Measurements from ENCODE around the gene CYFIP1. TPM values are rescaled to one million over a fixed set of nuclear protein-coding genes. Genes with fewer than 3 reads are reported as not detected.

The CYFIP1 gene
- total and polyA plus RNA-seq, 2 of the 8 experiments (the other 6 are each of a cell fraction or from before 2014, with no cell fraction given), result 38.6 to 81.7 TPM

DNA sequence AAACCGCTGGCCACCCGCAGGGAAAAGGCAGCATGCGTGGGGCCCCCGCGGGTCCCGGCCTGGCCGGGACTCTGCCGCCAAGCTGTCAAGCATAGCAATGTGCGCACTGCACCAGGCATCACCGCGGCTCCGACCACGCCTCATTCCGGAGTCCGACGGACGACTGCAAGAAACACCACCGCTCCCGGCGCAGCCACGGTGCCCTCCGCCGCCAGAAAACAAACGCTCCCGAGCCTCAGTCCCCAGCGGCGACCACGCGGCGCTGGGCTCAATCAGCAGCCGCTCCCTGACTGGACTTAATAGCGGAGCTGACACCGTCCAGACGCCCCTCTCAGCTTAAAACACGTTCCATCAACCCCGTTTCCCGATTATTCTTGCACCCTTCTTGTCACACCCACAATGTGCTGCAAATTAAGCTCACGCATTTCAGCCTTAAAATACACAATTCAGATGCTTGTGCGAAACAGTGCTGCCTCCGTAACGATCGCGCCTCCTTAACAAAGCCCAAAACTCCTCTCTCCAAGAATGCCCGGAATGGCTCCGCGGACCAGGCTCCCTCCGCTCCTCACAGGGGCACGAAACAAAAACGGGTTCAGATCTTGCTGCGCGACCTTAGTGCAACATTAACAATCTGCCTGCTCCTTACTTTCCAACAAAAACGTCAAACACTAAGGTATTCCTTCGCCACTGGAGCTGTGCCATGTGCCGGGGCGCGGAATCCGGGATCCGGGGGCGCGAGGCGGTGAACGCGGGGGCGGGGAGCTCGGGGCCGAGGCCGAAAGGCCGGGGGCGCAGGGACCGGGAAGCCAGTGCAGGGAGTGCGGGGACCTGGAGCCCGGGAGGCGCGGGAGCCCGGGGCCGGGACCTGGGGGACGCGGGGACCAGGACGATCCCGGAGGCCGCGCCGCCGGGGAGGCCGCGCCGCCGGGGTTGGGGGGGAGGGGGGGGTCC is 655 bp downstream of the CYFIP1 start:
- POLR2A ChIA-PET (ENCODE audit: partially characterized antibody), result interaction anchor here (0.6 to 2.3 kb wide), 11 partner anchors 11 to 145 kb away, joined by 3 to 7 read pairs (median 3); partner anchors contain the start of gene TUBGCP5
- H3K4me2 ChIP-seq (ENCODE audit: insufficient read depth in 1 of 2, low read depth in 2 of 2, low read length in 2 of 2), result peak overlapping the region; percentile 95 to 96
- DNase-seq (ENCODE audit: low read depth in 1 of 2, low spot score in 2 of 2) (peak in 1 of 2 experiments; percentile 72), FAIRE-seq (no peak)
- 2% methylated on average over 49 of the region's 88 CpGs; no CpG with 5 or more reads in 1 of the 2 experiments for WGBS, 2 experiments (ENCODE audit: extremely low coverage in 1 of 2, insufficient coverage in 1 of 2, insufficient read length in 1 of 2, insufficient replicate concordance in 2 of 2, low coverage in 1 of 2, low lambda C conversion rate in 2 of 2, missing lambda C conversion rate in 1 of 2)
- H3K9ac ChIP-seq (replicated peaks in 1 of 4; ENCODE audit: extremely low read depth in 1 of 4, low read depth in 3 of 4, low read length in 3 of 4), result peak overlapping the region; percentile 46 to 71 (median 65); a peak in 6 of 7 replicates
- H3K14ac ChIP-seq (ENCODE audit: insufficient read length), result peak overlapping the region; percentile 58
- peaks cover 0 to 5% (median 1%) of the 10 kb centered on the region in 4 experiments; a peak in 3 of 7 replicates for H3K4me1 ChIP-seq (replicated peaks in 1 of 4; ENCODE audit: control insufficient read depth in 3 of 4, insufficient read depth in 4 of 4, low read length in 3 of 4)
- H3K56ac ChIP-seq (replicated peaks; ENCODE audit: insufficient read length, low read depth, low read length), result peak overlapping the region; percentile 10
- H3K23ac ChIP-seq (ENCODE audit: insufficient read length), result no peak overlapping the region
- peaks cover 2 to 33% (median 21%) of the 10 kb centered on the region in 4 experiments for H3K27me3 ChIP-seq (replicated peaks in 1 of 4; ENCODE audit: control insufficient read depth in 3 of 4, extremely low read depth in 1 of 4, insufficient read depth in 3 of 4, low read length in 3 of 4)
- CTCF ChIA-PET (ENCODE audit: partially characterized antibody), result interaction anchor here (1.3 kb wide), 1 partner anchor 54 kb away, joined by 3 read pairs; no protein-coding TSS in a partner anchor
- no peak overlapping the region for H3K27ac ChIP-seq (ENCODE audit: low read depth, low read length)
- H3K4me3 ChIP-seq (ENCODE audit: extremely low read depth in 1 of 4, insufficient read depth in 2 of 4, low read depth in 3 of 4, low read length in 4 of 4), result peak overlapping the region; percentile 77 to 95 (median 88)
- no peak overlapping the region for H2BK5ac ChIP-seq (ENCODE audit: low read depth, low read length)
- H2AFZ ChIP-seq (ENCODE audit: low read length), result peak overlapping the region; percentile 67; the same call in 1 of the 2 replicates
- peak overlapping the region; percentile 71; the same call in 1 of the 2 replicates for H3K18ac ChIP-seq (ENCODE audit: extremely low read depth, low read length)
- H3K79me1 ChIP-seq (ENCODE audit: low read depth, low read length), result peaks cover 4% of the 10 kb centered on the region; the same call in 1 of the 2 replicates
- H3K36me3 ChIP-seq (ENCODE audit: control insufficient read depth in 2 of 4, insufficient read depth in 4 of 4, low read length in 3 of 4), result no peaks in the 10 kb centered on the region
- H2BK120ac ChIP-seq (replicated peaks; ENCODE audit: low read depth, low read length), result no peak overlapping the region
- H3K9me3 ChIP-seq (ENCODE audit: insufficient read depth in 2 of 2, low read depth in 1 of 2, low read length in 1 of 2), result no peaks in the 10 kb centered on the region
- H2AK5ac ChIP-seq (ENCODE audit: low read depth, low read length), result no peak overlapping the region; the same call in 1 of the 2 replicates
- 0 out of 2 replicates have a peak overlapping the region, but pooled peaks have one; percentile 92 for H2BK15ac ChIP-seq (ENCODE audit: low read length)
- H4K20me1 ChIP-seq (replicated peaks in 1 of 2; ENCODE audit: control insufficient read depth in 1 of 2, insufficient read depth in 2 of 2, low read length in 2 of 2), result peaks cover 4 to 13% of the 10 kb centered on the region in 2 experiments
- H4K5ac ChIP-seq (ENCODE audit: insufficient read length, low read depth, low read length), result no peak overlapping the region
- peaks cover 14% of the 10 kb centered on the region for H3K23me2 ChIP-seq (ENCODE audit: low read depth, low read length)
- H3K4ac ChIP-seq (replicated peaks; ENCODE audit: insufficient read length, low read depth, low read length), result no peak overlapping the region
- peak overlapping the region; percentile 8 for H4K91ac ChIP-seq (replicated peaks; ENCODE audit: insufficient read length, low read length)
- H4K8ac ChIP-seq (ENCODE audit: extremely low read depth, insufficient read depth, low read length), result peak overlapping the region; percentile 62
- H2BK12ac ChIP-seq (ENCODE audit: low read depth, low read length), result no peak overlapping the region; the same call in 1 of the 2 replicates
- no peak overlapping the region for H2BK20ac ChIP-seq (ENCODE audit: low read length)
- H3K79me2 ChIP-seq (ENCODE audit: control insufficient read depth in 1 of 2, insufficient read depth in 2 of 2, low read length in 2 of 2), result peaks cover 0 to 16% of the 10 kb centered on the region in 2 experiments; a peak in 2 of 4 replicates
- TF ChIP-seq ASH2L (IDR thresholded peaks at IDR 0.05; ENCODE audit: low read length) (peak; percentile 25), JUN (IDR thresholded peaks at IDR 0.05; ENCODE audit: low read depth, low read length) (no peak), SUZ12 (IDR thresholded peaks at IDR 0.05; ENCODE audit: low read length) (peak; percentile 60; the same call in 1 of the 2 replicates), SP4 (IDR thresholded peaks at IDR 0.05; ENCODE audit: low read length) (no peak), TEAD4 (IDR thresholded peaks at IDR 0.05; ENCODE audit: low read depth, low read length) (peak; percentile 56)
- TF ChIP-seq, protein P1, sequence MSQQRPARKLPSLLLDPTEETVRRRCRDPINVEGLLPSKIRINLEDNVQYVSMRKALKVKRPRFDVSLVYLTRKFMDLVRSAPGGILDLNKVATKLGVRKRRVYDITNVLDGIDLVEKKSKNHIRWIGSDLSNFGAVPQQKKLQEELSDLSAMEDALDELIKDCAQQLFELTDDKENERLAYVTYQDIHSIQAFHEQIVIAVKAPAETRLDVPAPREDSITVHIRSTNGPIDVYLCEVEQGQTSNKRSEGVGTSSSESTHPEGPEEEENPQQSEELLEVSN (IDR thresholded peaks at IDR 0.05), result peak; percentile 58
- TF ChIP-seq, protein P2, sequence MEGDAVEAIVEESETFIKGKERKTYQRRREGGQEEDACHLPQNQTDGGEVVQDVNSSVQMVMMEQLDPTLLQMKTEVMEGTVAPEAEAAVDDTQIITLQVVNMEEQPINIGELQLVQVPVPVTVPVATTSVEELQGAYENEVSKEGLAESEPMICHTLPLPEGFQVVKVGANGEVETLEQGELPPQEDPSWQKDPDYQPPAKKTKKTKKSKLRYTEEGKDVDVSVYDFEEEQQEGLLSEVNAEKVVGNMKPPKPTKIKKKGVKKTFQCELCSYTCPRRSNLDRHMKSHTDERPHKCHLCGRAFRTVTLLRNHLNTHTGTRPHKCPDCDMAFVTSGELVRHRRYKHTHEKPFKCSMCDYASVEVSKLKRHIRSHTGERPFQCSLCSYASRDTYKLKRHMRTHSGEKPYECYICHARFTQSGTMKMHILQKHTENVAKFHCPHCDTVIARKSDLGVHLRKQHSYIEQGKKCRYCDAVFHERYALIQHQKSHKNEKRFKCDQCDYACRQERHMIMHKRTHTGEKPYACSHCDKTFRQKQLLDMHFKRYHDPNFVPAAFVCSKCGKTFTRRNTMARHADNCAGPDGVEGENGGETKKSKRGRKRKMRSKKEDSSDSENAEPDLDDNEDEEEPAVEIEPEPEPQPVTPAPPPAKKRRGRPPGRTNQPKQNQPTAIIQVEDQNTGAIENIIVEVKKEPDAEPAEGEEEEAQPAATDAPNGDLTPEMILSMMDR (IDR thresholded peaks at IDR 0.05; ENCODE audit: control extremely low read depth in 1 of 3, insufficient read depth in 1 of 3, low read depth in 1 of 3, low read length in 3 of 3), result no peak

Data from H1 (cell line).